ENCODE data around the gene GMDS. TPM values are rescaled to one million over a fixed set of nuclear protein-coding genes. Genes with fewer than 3 reads are reported as not detected.

The GMDS gene
- total and polyA plus RNA-seq, 2 of the 13 experiments (the other 11 are each of a cell fraction or from before 2014, with no cell fraction given) = 64.4 to 112 TPM

- TF ChIP-seq ZBTB4 (CRISPR knock-in tag; IDR thresholded peaks at IDR 0.05; ENCODE audit: borderline replicate concordance) (peak; percentile 53; the same call in 1 of the 2 replicates), FOXM1 (CRISPR knock-in tag; IDR thresholded peaks at IDR 0.05) (no peak)
These were observed 103.6 kb downstream of the GMDS start (continued) for GRCh38 chr6:2141644-2142290.

- in situ Hi-C loops (cut with HindIII; ENCODE audit: extremely low pct_ligation_motif_present, low pct_unique_long_range_greater_than_20kb) (no loop called here), intact Hi-C loops (cut with micrococcal nuclease; ENCODE audit: unreplicated experiment) (no loop called here)
- Histone ChIP-seq H3K4me3 (replicated peaks in 1 of 3; ENCODE audit: insufficient read depth in 1 of 3, low read depth in 2 of 3, low read length in 3 of 3) (no peak overlapping the region), H2AFZ (ENCODE audit: low read length) (no peak overlapping the region), H3K27ac (ENCODE audit: extremely low read length, insufficient read depth, low read length) (no peak overlapping the region), H3K4me2 (ENCODE audit: low read depth, low read length) (no peak overlapping the region), H4K20me1 (ENCODE audit: insufficient read depth, low read length) (peaks cover 55% of the 10 kb centered on the region), H3K36me3 (replicated peaks in 1 of 2; ENCODE audit: control insufficient read depth in 1 of 2, insufficient read depth in 2 of 2, low read length in 2 of 2) (no peaks in the 10 kb centered on the region; a peak in 2 of 5 replicates), H3K4me1 (ENCODE audit: insufficient read depth, low read length) (peaks cover 47% of the 10 kb centered on the region), H3K79me2 (ENCODE audit: insufficient read depth, low read length) (peaks cover 89% of the 10 kb centered on the region), H3K9ac (ENCODE audit: insufficient read depth, low read depth, low read length) (no peak overlapping the region), H3K9me3 (ENCODE audit: low read length) (no peaks in the 10 kb centered on the region), H3K27me3 (ENCODE audit: control insufficient read depth in 1 of 2, insufficient read depth in 2 of 2, low read length in 2 of 2) (no peaks in the 10 kb centered on the region)
- peak; percentile 43 for DNase-seq (ENCODE audit: low spot score)
- ChIA-PET POLR2A (no interaction called here), CTCF (ENCODE audit: low intra/inter-chr PET ratio, low total read pairs) (no interaction called here)
- 49% methylated on average over 6 of the region's 6 CpGs for WGBS (ENCODE audit: low lambda C conversion rate)
- BruUV-seq (replicated peaks) = no TSS peak
- peak; percentile 84 for ATAC-seq
- peak; percentile 83 for FAIRE-seq
- TF ChIP-seq CBX2 (IDR thresholded peaks at IDR 0.05; ENCODE audit: low read depth, low read length) (no peak), CBX2 (CRISPR knock-in tag; IDR thresholded peaks at IDR 0.05; ENCODE audit: low read depth) (no peak), ARID4A (CRISPR knock-in tag; IDR thresholded peaks at IDR 0.05; ENCODE audit: borderline replicate concordance) (peak; percentile 36; the same call in 1 of the 2 replicates), HNF4G (IDR thresholded peaks at IDR 0.05; ENCODE audit: borderline replicate concordance, low read depth, low read length) (peak; percentile 40; the same call in 1 of the 2 replicates), HNF4G (CRISPR knock-in tag; IDR thresholded peaks at IDR 0.05; ENCODE audit: borderline replicate concordance, low read depth) (no peak), PPARG (CRISPR knock-in tag; conservative IDR thresholded peaks at IDR 0.05) (peak; percentile 56; the same call in 1 of the 2 replicates), KDM5A (IDR thresholded peaks at IDR 0.05; ENCODE audit: borderline replicate concordance, low read length) (no peak), FUBP1 (CRISPR knock-in tag; IDR thresholded peaks at IDR 0.05; ENCODE audit: borderline replicate concordance) (no peak), HOXD1 (CRISPR knock-in tag; IDR thresholded peaks at IDR 0.05) (no peak), REL (CRISPR knock-in tag; conservative IDR thresholded peaks at IDR 0.05) (no peak)
These were observed 104.8 kb downstream of the GMDS start for GRCh38 chr6:2140438-2141128.
